COLO829 (cell line): ENCODE measurements around the gene NRN1L.

Source experiments
- DNase-seq: peaks from one replicate; pipeline ENCODE4 v3.0.0; 2012; ENCODE audit warnings: low spot score

Gene NRN1L

DNA sequence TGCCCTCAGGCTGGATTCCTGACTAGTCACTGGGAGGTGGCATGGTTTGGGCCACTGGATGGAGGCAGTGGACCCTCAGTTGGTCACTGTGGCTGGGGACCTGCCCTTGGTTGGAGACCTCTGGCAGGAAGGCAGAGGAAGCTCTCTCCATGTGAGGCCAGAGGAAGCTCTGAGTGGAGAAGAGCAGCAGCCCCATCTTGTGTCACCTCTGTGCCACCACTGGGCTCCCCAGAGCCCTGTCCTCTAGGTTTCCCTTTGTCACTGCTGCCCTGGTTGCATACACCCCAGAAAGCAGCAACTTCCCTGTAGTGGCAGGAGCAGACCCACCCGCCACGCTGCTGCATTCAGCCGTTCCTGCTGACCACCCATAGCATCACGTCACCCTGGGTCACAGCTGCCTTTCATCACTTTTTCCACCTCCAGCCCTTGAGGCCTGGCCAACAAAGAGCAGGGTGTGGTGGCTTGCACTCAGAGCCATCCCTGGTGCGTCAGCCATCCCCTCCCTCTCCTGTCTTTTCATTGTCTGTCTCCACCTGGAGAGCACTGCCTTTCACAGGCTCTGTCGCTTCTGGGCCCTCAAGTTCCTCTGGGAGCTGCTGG, 35.0 kb downstream of the NRN1L start:
- DNase-seq = no peak

DNA sequence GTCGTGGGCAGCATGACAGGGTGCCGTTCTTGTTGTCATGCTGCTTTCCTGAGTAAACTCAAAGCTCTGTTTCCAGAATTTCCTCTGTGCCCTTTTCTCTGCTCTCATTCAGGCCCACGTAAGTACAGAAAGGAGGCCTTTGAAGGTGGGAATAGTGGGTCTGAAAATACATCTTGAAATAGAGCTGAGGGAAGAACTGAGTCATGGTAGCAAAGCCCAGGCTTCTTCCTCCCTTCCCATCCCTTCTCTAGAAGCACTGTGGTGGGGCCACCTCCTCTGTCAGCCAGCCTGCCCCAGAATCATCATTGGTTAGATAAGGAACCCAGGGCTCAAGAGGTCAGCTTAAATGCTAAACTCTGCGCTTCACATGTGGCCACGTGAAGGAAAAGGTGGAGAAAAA, 37.5 kb downstream of the NRN1L start:
- no peak for DNase-seq

DNA sequence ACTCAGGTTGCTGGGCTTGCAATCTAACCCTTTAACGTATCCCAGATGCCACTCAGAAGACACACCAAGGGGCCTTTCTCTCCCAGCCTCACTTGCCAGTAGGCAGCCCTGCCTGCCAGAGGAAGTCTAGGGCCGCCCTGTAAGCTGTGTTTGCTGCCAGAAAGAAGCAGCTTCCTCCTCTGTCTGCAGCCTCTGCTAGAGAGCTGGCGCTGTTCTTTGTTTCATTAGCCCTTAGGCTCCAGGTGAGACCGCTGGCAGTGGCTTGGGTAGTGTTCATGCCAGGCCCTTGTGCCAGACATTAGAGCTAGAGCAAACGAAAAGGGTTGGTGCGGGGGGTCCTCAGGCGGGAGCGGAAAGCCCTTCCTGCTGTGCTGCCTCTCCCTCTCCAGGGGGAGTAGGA, 38.1 kb downstream of the NRN1L start:
- DNase-seq = no peak

DNA sequence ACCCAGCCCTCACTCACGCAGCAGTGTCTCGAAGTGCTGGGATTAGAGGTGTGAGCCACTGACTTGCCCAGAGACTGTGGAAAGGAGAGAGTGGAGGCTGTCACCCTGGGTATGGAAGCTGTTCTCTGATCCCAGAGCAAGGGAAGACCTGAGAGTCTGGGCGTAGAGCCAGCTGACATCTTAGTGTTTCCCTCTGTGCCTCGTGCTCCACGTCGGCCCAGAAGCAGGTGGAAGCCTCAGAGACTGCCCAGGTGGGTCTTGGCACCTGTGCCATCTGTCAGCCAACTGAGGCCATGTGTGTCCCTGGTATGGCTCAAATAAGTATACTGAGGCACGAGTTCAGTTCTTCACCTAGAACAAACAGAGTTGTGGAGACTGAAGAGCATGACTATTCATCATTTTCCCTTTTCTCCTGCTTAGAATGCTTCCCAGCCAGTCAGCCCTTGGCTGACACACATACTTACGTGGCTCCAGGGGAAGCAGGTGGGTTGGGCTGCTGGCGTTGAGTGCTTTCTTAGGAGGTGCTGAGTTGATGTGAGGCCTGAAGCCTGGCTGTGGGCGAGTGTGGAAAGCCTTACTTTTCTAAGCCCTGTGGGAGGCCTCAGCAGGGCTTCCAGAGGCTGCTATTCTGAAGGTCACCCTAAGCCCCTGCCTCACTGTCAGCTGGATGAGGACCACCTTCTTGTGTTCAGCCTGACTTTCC, 38.9 kb downstream of the NRN1L start:
- DNase-seq = no peak

DNA sequence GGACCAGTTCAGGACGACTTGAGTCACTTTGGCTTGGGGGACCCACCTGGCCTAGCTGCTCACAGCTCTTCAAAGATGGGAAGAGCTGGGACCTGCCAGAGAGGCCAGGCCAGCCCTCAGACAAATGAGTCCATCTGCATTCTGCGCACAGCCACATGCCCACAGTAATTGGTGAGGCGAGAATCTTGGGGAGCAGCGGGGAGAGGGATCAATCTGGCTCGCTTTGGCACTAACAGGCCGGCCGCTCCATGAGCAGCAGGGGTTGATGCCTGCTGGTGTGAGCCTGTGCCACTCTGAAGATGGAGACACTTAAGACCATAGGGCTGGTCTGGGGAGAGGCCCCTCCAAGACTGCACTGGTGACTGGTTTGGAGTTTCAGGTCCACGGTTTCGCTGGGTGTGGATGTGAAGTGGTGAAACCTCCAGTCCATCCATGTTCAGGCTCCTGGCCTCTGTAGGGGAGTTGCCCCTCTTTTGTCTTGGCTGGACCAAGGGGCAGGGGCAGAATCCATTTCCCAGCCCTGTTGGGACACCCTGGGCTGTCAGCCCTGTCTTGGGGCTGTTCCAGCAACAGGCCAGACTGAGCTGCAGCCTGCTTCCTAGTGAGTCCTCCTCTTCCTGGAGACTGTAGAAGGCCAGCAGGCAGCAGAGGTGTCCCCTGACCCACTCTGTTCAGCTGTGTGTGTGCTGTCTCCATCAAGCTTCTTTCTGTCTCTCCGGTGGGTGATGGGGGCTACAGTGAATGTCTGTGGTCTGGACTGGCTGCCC, 39.6 kb downstream of the NRN1L start:
- no peak for DNase-seq

DNA sequence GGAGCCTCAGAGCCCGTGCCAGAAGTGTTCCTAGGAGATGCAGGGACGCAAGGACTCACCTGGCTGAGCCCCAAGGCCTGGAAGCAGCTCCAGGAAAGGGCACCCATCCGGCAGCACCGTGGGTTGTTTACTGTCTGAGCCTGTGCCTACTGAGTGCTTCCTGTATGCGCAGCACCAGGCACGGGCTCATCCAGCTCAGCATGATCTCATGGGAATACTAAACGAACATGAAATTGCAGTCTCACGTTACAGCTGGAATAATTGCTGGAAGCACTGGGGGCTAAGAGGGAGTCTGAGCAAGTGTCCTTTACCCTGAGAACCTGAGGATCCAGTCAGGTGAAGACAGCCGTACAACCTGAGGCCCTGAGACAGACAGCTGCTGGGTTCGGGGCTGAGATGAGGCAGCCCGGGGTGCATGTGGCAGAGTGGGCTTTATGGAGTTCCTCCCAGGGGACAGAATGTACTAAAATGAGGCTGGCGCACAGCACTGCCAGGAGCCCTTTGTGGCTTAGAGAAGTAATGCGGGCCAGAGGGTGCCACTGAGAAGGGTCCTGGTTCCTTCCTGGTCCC, 41.6 kb downstream of the NRN1L start:
- DNase-seq = no peak

DNA sequence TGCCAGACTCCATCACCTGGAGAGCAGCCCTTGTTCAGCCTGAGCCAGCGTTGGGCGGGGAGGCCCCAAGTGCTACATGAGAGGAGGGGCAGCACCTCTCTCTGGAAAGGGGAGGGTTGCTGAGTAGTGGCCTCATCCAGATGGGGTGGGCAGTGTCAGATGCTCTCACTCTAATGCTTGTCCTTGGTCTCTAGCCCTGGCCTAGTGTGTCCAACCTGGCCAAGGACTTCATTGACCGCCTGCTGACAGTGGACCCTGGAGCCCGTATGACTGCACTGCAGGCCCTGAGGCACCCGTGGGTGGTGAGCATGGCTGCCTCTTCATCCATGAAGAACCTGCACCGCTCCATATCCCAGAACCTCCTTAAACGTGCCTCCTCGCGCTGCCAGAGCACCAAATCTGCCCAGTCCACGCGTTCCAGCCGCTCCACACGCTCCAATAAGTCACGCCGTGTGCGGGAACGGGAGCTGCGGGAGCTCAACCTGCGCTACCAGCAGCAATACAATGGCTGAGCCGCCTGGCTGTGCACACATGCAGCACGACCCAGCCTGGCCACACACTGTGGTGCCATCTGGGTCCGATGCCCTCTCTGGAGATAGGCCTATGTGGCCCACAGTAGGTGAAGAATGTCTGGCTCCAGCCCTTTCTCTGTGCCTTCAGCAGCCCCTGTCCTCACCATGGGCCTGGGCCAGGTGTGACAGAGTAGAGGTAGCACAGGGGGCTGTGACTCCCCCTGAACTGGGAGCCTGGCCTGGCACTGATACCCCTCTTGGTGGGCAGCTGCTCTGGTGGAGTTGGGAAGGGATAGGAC, 42.7 kb downstream of the NRN1L start:
- no peak for DNase-seq

DNA sequence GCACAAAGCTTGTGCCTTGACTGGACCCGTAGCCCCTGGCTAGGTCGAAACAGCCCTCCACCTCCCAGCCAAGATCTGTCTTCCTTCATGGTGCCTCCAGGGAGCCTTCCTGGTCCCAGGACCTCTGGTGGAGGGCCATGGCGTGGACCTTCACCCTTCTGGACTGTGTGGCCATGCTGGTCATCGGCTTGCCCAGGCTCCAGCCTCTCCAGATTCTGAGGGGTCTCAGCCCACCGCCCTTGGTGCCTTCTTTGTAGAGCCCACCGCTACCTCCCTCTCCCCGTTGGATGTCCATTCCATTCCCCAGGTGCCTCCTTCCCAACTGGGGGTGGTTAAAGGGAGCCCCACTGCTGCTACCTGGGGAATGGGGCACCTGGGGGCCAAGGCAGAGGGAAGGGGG, 43.5 kb downstream of the NRN1L start:
- DNase-seq = no peak

DNA sequence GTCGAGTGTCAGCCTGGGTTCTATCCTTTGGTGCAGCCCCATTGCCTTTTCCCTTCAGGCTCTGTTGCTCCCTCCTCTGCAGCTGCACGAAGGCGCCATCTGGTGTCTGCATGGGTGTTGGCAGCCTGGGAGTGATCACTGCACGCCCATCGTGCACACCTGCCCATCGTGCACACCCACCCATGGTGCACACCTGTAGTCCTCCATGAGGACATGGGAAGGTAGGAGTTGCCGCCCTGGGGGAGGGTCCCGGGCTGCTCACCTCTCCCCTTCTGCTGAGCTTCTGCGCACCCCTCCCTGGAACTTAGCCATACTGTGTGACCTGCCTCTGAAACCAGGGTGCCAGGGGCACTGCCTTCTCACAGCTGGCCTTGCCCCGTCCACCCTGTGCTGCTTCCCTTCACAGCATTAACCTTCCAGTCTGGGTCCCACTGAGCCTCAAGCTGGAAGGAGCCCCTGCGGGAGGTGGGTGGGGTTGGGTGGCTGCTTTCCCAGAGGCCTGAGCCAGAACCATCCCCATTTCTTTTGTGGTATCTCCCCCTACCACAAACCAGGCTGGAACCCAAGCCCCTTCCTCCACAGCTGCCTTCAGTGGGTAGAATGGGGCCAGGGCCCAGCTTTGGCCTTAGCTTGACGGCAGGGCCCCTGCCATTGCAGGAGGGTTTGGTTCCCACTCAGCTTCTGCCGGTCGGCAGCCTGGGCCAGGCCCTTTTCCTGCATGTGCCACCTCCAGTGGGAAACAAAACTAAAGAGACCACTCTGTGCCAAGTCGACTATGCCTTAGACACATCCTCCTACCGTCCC, 44.1 kb downstream of the NRN1L start:
- peak; percentile 50 for DNase-seq

DNA sequence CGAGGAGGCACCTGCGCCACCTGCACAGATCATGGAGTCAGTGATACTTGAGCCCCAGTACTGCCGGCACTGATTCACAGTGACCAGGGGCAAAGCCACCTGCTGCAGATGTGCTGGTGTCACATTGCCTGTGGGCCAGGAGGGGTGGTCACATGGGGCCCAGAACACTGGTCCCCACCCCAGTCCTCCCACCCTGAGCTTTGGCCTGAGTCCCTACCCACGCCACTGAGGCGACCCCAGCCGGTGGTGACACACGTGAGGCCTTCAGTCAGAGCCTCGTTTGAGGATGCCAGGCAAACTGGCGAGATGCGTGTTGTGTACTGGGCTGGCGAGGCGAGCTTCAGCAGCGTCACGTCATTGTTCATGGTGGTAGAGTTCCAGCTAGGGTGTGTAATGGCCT, 45.5 kb downstream of the NRN1L start:
- no peak for DNase-seq

DNA sequence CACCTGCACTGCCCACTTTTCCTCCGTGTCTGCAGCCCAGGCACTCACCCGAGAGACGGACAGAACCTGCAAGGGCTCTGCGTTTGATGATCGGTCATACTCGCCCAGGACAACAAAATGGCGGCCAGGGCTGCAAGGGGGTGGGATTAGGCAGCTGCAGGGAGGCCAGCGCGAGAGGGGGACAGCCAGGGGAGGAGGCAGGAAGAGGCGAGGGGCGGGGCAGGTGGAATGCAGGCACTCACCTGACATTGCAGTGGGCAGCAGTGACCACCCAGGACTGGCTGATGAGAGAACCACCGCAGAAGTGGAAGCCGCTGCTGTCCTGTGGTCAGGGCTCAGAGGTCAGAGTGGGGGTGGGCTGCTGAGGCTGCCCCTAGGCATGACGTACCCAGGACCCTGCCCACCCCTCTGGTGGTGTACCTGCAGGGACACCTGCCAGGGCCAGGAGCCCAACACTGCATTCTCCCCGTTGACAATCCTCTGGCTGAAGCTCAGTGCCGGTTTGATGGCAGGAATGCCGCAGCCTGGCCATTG, 46.1 kb downstream of the NRN1L start:
- no peak for DNase-seq

DNA sequence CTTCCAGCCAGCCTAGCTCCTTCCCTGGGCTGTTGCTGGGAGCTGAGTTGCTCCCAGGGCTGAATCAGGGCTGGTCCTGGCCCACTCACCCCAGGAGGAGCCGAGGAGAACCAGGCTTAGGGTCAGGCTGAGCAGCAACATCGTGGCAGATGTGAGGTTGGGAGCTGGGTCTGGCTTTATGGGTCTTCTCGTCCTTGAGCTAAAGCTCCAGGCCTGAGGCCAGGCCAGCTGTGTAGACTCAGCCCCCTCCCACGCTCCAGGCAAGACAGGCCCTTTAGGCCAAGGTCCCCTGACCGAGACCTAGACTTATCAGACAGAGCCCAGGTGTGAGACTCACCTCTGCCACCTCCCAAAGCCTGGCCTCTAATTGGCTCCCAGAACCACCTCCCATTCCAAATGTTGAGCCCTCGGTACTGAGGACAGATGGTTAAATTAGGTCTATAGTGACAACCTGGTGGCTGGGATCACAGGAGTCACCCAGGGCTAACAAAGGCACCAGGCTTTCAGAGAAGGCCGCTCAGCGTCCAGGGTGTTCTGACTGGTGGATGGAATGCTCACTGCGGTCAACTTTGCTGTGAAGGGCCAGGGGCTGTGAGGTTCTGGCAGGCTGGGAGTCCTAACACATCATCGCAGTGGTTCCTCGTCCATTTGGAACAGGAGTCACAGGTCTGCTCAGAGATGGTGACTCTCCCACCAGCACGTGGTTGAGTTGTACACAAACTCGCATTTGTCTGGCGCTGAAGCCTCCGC, 47.2 kb downstream of the NRN1L start, which contains the start of gene CTRL:
Gene CTRL (minus strand): TSS at position 151 of the 750 bp plus-strand sequence. CDS start 10 bp downstream, at position 141.
- no peak for DNase-seq

DNA sequence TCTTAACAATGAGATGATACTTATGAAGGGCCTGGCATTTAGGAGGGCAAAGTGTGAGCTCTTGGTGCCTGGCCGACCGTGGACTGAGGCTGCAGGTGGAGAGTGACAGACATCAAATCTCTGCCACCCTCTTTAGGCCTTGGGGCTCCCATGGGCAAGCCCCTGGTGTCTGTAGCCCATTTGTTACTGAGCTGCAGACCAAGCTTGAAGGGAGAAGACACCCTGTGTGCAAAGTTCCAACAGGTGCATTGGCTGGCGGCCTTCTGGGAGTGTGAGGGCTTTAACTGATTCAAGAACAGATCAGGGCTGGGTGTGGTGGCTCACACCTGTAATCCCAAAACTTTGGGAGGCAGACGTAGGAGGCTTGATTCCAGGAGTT, 47.8 kb downstream of the NRN1L start:
- DNase-seq = no peak

DNA sequence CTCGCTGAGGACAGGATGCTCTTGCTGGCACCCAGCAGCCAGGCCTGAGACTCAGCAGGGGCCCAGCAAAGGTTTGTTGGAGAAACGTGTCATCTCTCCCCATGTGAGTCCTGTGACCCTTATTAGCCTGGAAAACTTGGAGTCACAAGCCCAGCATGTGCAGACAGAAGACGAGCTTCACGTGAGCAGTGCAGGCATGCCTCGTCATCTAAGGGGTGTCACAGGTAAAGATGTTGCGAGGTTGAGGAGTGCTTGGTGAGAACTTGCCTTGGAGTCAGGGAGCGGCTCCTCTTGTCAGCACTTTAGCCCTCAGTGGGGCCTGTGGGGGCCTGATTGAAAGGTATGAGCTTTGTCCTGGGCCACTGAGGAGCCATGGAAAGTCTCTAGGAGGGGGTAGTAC, 49.1 kb downstream of the NRN1L start:
- no peak for DNase-seq

DNA sequence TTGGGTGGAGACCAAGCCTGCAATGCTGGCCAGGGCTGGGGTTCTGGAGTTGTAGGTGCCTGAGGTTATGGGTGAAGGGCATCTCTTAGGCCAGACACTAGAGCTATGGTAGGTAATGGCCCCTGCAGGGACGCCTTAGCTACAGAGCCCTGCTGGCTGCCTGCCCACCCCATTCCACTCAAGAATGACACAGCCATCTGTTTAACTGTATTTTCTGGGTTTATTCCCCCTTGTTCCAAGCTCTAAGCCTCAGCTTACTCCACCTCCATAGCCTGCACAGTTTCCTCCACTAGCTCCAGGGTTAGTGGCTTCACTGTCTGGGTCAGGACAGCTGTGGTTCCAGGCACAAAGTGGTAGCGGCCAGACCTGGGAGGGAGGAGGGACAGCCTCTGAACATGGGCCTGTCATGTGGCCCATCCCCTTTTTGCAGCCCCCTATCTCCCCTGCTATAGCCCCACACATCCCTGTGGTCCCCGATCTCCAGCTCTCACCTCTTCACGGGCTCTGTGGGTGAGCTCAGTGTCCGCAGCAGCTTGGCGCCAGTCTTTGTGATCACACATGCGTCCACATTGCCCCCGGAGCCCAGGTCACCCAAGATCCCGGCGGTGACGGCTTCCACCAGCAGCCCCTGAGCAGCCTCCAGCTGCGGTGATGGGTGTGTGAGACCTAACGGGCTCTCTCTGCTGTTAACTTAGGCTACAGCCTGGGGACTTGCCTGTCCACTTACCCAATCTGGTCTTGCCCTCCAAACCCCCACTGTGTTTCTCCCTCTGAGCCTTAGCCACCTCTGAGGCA, 49.8 kb downstream of the NRN1L start:
- DNase-seq = no peak

DNA sequence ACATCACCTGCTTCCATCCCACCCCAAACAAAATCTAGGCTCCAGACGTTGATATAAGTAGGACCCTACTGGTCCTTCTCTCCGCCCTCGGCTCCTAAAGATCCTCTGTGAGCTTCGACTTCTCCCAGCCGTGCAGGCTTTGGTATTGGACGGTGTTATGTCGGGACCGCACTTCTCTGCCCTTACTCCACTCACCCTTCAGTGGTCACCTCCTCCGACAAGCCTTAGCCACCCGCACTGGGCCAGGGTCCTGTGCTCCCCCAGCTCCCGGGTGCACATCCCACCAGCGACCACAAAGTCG, 50.4 kb downstream of the NRN1L start:
- DNase-seq = no peak

DNA sequence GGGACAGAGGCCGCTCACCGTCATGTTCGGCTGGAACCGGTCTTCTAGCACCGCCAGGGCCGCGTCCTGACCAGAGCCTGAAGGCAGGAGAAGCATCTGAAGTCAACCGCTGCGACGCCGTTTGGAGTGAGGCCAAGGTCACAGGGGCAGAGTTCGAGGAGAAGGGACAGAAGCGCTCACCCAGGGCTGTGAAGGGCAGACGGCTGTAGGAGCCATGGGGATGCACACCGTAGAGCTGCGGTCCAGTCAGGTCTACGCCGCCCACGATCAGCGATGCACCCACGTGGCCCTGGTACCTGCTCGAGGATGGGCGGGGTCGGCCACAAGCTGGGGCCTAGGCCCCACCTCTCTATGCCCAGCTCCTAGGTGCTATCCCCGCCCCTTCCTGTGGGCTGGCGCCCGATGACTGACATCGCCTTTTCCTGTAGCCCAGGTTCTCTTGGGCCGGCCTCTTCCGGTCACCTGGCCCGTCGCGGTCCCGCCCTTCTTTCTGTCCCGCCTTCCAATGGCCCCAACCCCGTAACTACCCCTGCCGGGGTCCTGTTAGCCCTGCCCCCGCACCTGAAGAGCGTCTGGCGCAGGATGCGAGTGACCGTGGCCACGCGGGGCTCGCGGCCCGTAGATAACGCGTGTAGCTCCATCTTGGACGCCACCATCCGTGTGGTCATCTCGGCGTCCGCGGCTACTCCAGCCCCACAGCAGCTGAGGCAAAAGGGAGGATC, 50.9 kb downstream of the NRN1L start:
- DNase-seq = peak; percentile 97
